Measurements from ENCODE around the gene CCM2.
"Not testable (repeated sequence)": the region's sequence is repeated elsewhere in the genome, so short reads cannot be mapped to it uniquely, and the experiment has no call there.

GRCh38 chr7:44992004-44992795, 7.8 kb upstream of the CCM2 start:
- not testable (repeated sequence) for TF ChIP-seq POLR2AphosphoS5 (IDR thresholded peaks at IDR 0.05; ENCODE audit: low read depth, low read length); SIN3A (conservative IDR thresholded peaks at IDR 0.05 in 1 of 2, IDR thresholded peaks at IDR 0.05 in 1 of 2; ENCODE audit: low read depth in 1 of 2, low read length in 2 of 2)

Measured in H1 (cell line).